Peyer's patch (tissue), 4 donors: Measurements from ENCODE around the gene TMEM132D. TPM values are rescaled to one million over a fixed set of nuclear protein-coding genes. Genes with fewer than 3 reads are reported as not detected.

Experiments used
- DNase-seq, 3 donors: peaks; one replicate each; pipeline ENCODE4 v3.0.0-alpha.2; 2017 to 2019
- H3K27ac ChIP-seq, 4 donors: fragments of 200-600 bp; sonication (generic); one replicate each; pipeline ENCODE4 v1.5.1; 2016 to 2019
- H3K27me3 ChIP-seq, 2 donors: fragments of 200-600 bp; sonication (generic); one replicate each; pipeline ENCODE4 v1.5.1; 2019
- H3K36me3 ChIP-seq, 3 donors: fragments of 200-600 bp; sonication (generic); one replicate each; pipeline ENCODE4 v1.5.1; 2016 to 2019
- H3K4me1 ChIP-seq, 4 donors: fragments of 200-600 bp; sonication (generic); one replicate each; pipeline ENCODE4 v1.5.1; 2016 to 2019
- H3K4me3 ChIP-seq, 4 donors: fragments of 200-600 bp; sonication (generic); 1 replicate in 3 of 4; 2 replicates in 1 of 4; pipeline ENCODE4 v1.5.1; 2016 to 2019; ENCODE audit warnings: mild to moderate bottlenecking in 1 of 4
- H3K9me3 ChIP-seq, 4 donors: fragments of 200-600 bp; sonication (generic); one replicate each; pipeline ENCODE4 v1.5.1; 2016 to 2019; ENCODE audit warnings: mild to moderate bottlenecking in 1 of 4
- POLR2A ChIP-seq, 2 donors: fragments of 450-650 bp; IDR thresholded peaks; one replicate each; pipeline ENCODE4 v1.5.1; 2017; ENCODE audit warnings: antibody characterized with exemption in 2 of 2, mild to moderate bottlenecking in 2 of 2, moderate library complexity in 2 of 2
- total RNA-seq, 4 donors: library from RNA; depleted of rRNA; stranded (reverse); fragments of >200 nt; gene quantifications; one replicate each; pipeline ENCODE4 v1.1.0, GENCODE V29; 2016
- TF ChIP-seq, protein P1 (sequence below), 6 experiments: fragments of 450-650 bp in 4 of 6; fragments of 200-600 bp in 2 of 6; sonication (generic) in 1 of 6; IDR thresholded peaks; one replicate each; pipeline ENCODE4 v1.5.1; 2017 to 2019; ENCODE audit warnings: antibody characterized with exemption in 6 of 6, mild to moderate bottlenecking in 3 of 6, moderate library complexity in 1 of 6

Gene TMEM132D
- total RNA-seq, 4 donors from 2014 or later: 0.27 to 1.7 (median 0.41) TPM

DNA sequence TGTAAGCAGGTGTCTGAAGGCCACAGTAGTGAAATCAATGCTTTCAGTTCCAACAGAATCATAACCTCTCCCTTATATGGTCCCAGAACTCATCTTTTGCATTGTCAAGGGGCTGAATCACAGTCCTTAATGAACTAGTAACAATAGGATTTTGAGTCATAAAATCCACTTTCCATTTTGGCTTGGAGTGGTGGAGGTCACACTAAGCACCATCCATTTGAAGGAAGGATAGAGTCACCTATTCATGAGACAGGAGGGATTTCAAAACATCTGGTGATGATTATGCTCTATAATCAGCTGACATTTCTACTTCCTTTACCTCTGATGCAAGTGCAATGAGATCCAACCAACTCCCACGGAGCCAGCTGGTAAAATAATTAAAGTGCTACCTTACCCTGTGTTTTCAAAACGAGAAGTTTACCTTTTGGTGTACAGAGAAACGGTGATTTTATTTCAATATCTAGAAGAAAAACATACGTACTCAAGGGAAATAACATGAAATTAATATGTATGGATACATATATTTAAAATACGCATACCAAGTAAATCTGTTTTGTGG is 59.1 kb downstream of the TMEM132D start:
- TF ChIP-seq, protein P1, sequence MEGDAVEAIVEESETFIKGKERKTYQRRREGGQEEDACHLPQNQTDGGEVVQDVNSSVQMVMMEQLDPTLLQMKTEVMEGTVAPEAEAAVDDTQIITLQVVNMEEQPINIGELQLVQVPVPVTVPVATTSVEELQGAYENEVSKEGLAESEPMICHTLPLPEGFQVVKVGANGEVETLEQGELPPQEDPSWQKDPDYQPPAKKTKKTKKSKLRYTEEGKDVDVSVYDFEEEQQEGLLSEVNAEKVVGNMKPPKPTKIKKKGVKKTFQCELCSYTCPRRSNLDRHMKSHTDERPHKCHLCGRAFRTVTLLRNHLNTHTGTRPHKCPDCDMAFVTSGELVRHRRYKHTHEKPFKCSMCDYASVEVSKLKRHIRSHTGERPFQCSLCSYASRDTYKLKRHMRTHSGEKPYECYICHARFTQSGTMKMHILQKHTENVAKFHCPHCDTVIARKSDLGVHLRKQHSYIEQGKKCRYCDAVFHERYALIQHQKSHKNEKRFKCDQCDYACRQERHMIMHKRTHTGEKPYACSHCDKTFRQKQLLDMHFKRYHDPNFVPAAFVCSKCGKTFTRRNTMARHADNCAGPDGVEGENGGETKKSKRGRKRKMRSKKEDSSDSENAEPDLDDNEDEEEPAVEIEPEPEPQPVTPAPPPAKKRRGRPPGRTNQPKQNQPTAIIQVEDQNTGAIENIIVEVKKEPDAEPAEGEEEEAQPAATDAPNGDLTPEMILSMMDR (IDR thresholded peaks at IDR 0.05): no peak
- no peak for TF ChIP-seq POLR2A (IDR thresholded peaks at IDR 0.05)
- Histone ChIP-seq H3K27ac (no peak overlapping the region), H3K4me3 (no peak overlapping the region), H3K9me3 (no peaks in the 10 kb centered on the region), H3K27me3 (no peaks in the 10 kb centered on the region), H3K4me1 (no peaks in the 10 kb centered on the region), H3K36me3 (no peaks in the 10 kb centered on the region)
- no peak for DNase-seq

DNA sequence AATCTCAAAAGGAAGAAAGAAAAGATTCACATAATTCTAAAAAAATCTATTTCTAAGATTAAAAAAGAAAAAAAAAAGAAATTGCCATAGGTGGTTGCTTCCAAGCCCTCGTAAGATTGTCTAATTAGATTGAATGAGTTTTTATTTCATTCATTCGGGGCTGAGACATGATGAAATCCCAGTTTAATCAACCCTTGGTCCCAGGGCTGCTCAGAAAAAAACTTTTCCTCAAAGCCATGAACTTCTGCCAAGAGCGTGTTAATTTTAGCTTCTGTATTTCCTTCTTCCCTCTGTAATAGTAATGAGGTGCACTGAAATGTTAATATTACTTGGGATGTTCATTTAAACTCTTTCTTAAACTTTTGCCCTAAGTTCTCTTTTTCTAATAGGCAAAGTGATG is 62.6 kb downstream of the TMEM132D start:
- no peak overlapping the region for H3K27ac ChIP-seq
- H3K27me3 ChIP-seq: no peaks in the 10 kb centered on the region
- H3K4me3 ChIP-seq: no peak overlapping the region
- TF ChIP-seq, protein P1 (IDR thresholded peaks at IDR 0.05): no peak
- TF ChIP-seq POLR2A (IDR thresholded peaks at IDR 0.05): no peak
- no peak for DNase-seq
- no peaks in the 10 kb centered on the region for H3K4me1 ChIP-seq
- H3K36me3 ChIP-seq: no peaks in the 10 kb centered on the region
- no peaks in the 10 kb centered on the region for H3K9me3 ChIP-seq

DNA sequence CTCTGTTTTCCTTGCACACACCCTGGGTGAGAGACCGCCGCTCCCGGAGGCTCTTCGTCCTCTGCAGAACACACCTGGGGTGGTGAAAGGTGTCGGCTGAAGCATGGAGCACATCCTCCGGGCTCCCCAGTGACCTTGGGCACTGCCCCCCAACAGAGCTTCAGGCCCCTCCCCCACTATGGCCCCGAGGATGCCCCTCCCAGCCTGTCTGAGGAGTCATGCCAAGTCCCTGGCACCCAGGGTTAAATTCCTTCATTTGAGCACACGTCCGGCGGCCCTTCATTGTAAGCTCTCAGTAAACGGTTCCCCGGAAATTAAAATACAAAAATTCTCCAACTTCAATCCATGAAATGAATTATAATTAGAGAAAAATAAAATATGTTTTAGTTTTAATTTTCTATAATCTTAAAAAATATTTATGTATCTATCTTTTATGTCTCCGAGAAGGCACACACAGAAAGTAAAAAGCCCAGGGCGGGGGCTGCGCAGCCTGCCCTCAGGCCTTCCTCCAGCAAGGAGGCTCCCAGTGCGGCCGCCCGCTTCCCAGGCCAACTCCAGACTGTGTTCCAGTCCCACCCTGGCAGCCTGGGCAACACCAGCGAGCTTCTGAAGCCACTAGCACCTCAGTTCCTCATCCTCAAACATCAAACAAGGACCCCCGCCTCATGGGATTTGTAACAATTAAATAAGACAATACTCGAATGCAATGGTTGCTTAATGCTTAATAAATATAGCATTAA is 63.5 kb downstream of the TMEM132D start:
- Histone ChIP-seq H3K4me3 (no peak overlapping the region), H3K36me3 (no peaks in the 10 kb centered on the region), H3K27ac (no peak overlapping the region), H3K27me3 (no peaks in the 10 kb centered on the region), H3K9me3 (no peaks in the 10 kb centered on the region), H3K4me1 (no peaks in the 10 kb centered on the region)
- TF ChIP-seq, protein P1 (IDR thresholded peaks at IDR 0.05): no peak
- no peak for TF ChIP-seq POLR2A (IDR thresholded peaks at IDR 0.05)
- no peak for DNase-seq

DNA sequence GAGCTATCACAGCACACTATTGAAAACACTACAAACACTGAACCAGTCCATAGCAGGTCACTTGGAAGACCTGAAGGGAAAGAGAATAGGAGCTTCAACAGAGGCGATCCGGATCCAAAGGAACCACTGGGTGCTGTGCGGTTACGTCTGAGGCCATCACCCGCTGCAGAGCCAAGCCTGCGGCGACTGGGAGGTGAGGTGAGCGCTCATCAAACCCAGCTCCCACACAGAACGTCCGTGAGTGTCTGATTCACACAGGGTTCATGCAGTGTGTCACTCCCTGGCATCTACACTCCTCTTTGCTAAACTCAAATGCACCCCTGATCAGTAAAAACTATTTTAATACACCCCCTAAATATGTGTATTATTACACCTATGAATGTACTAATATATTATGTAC is 64.1 kb downstream of the TMEM132D start:
- no peak overlapping the region for H3K27ac ChIP-seq
- H3K4me1 ChIP-seq: no peaks in the 10 kb centered on the region
- DNase-seq: no peak
- H3K27me3 ChIP-seq: no peaks in the 10 kb centered on the region
- no peaks in the 10 kb centered on the region for H3K36me3 ChIP-seq
- TF ChIP-seq, protein P1 (IDR thresholded peaks at IDR 0.05): no peak
- no peak for TF ChIP-seq POLR2A (IDR thresholded peaks at IDR 0.05)
- H3K9me3 ChIP-seq: no peaks in the 10 kb centered on the region
- no peak overlapping the region for H3K4me3 ChIP-seq

DNA sequence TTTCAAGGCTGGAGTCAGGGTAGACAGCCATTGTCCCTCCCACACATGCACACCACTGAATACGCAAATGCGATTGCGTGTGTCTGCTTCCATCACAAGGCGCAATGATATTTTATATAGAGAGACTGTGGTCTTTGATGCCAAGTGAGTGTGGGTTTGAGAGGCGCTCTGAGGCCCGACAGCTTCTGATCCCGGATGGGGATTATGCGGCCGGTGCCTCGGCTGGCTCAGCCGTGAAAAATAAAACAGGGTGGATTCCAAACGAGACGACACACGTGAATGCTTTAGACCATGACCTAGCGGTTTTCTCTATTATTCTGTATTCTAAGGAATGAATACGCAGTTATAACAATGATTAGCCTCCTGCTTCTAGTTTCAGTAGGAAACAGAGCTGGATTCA is 72.5 kb downstream of the TMEM132D start:
- DNase-seq: no peak

More for the DNA sequence above, 72.5 kb downstream of the TMEM132D start:
- no peaks in the 10 kb centered on the region for H3K9me3 ChIP-seq
- no peak overlapping the region for H3K27ac ChIP-seq
- TF ChIP-seq POLR2A (IDR thresholded peaks at IDR 0.05): no peak
- TF ChIP-seq, protein P1 (IDR thresholded peaks at IDR 0.05): no peak
- H3K4me1 ChIP-seq: no peaks in the 10 kb centered on the region
- H3K27me3 ChIP-seq: no peaks in the 10 kb centered on the region
- no peaks in the 10 kb centered on the region for H3K36me3 ChIP-seq
- no peak overlapping the region for H3K4me3 ChIP-seq
